Measurements from ENCODE around the gene MEIKIN. TPM values are rescaled to one million over a fixed set of nuclear protein-coding genes. Genes with fewer than 3 reads are reported as not detected.
"Not testable (repeated sequence)": the region's sequence is repeated elsewhere in the genome, so short reads cannot be mapped to it uniquely, and the experiment has no call there.

MEIKIN gene
- total RNA-seq, 4 donors from 2014 or later = not detected

- no peaks in the 10 kb centered on the region for H3K9me3 ChIP-seq
- no peaks in the 10 kb centered on the region for H3K36me3 ChIP-seq
- H3K4me3 ChIP-seq (replicated peaks in 1 of 3) = no peak overlapping the region
- TF ChIP-seq POLR2A (IDR thresholded peaks at IDR 0.05) = no peak
- TF ChIP-seq CTCF (IDR thresholded peaks at IDR 0.05) = no peak
- DNase-seq = no peak
- no peaks in the 10 kb centered on the region for H3K4me1 ChIP-seq
- 63 to 76% methylated on average over 3 of the region's 3 CpGs for WGBS, 2 donors
- no peak overlapping the region for H3K27ac ChIP-seq
- intact Hi-C loops (cut with DNase I) = no loop called here
- H3K27me3 ChIP-seq = no peaks in the 10 kb centered on the region
Measured at GRCh38 chr5:131913603-131914002, 31.9 kb downstream of the MEIKIN start.

GRCh38 chr5:131906668-131907067, 38.8 kb downstream of the MEIKIN start:
- no peak for DNase-seq
- intact Hi-C loops (cut with DNase I) = no loop called here
- Histone ChIP-seq H3K4me3 (replicated peaks in 1 of 3) (no peak overlapping the region), H3K27ac (no peak overlapping the region), H3K36me3 (no peaks in the 10 kb centered on the region), H3K4me1 (no peaks in the 10 kb centered on the region), H3K9me3 (no peaks in the 10 kb centered on the region), H3K27me3 (no peaks in the 10 kb centered on the region)
- TF ChIP-seq POLR2A (IDR thresholded peaks at IDR 0.05) (no peak), CTCF (IDR thresholded peaks at IDR 0.05) (no peak)
- 77 to 82% methylated on average over 2 of the region's 2 CpGs for WGBS, 2 donors

- H3K4me3 ChIP-seq (replicated peaks in 1 of 3); DNase-seq; H3K4me1 ChIP-seq; H3K36me3 ChIP-seq; H3K27me3 ChIP-seq; H3K9me3 ChIP-seq; H3K27ac ChIP-seq; intact Hi-C loops (cut with DNase I): not testable (repeated sequence)
- WGBS, 2 donors = 72 to 84% methylated on average over 1 of the region's 1 CpG
Measured at GRCh38 chr5:131902266-131902665, 43.2 kb downstream of the MEIKIN start.

- Histone ChIP-seq H3K36me3 (no peaks in the 10 kb centered on the region), H3K27me3 (no peaks in the 10 kb centered on the region), H3K27ac (no peak overlapping the region), H3K4me1 (no peaks in the 10 kb centered on the region), H3K4me3 (replicated peaks in 1 of 3) (no peak overlapping the region), H3K9me3 (no peaks in the 10 kb centered on the region)
- no peak for TF ChIP-seq POLR2A (IDR thresholded peaks at IDR 0.05)
- no peak for TF ChIP-seq CTCF (IDR thresholded peaks at IDR 0.05)
- intact Hi-C loops (cut with DNase I) = no loop called here
- DNase-seq = no peak
Measured at GRCh38 chr5:131899686-131900085, 45.8 kb downstream of the MEIKIN start.

- no peak for TF ChIP-seq CTCF (IDR thresholded peaks at IDR 0.05)
- no peaks in the 10 kb centered on the region for H3K9me3 ChIP-seq
- no peak overlapping the region for H3K27ac ChIP-seq
- no peak overlapping the region for H3K4me3 ChIP-seq (replicated peaks in 1 of 3)
- WGBS, 2 donors = 13 to 29% methylated on average over 5 of the region's 5 CpGs
- no peaks in the 10 kb centered on the region for H3K27me3 ChIP-seq
- H3K4me1 ChIP-seq = no peaks in the 10 kb centered on the region
- no peak for DNase-seq
- intact Hi-C loops (cut with DNase I) = no loop called here
- H3K36me3 ChIP-seq = no peaks in the 10 kb centered on the region
Measured at GRCh38 chr5:131883984-131884383, 61.5 kb downstream of the MEIKIN start.

- no peaks in the 10 kb centered on the region for H3K36me3 ChIP-seq
- no peak overlapping the region for H3K27ac ChIP-seq
- no peak for TF ChIP-seq POLR2A (IDR thresholded peaks at IDR 0.05)
- TF ChIP-seq CTCF (IDR thresholded peaks at IDR 0.05) = no peak
- WGBS, 2 donors = 89 to 90% methylated on average over 5 of the region's 5 CpGs
- no peaks in the 10 kb centered on the region for H3K9me3 ChIP-seq
- intact Hi-C loops (cut with DNase I) = no loop called here
- no peaks in the 10 kb centered on the region for H3K27me3 ChIP-seq
- no peak for DNase-seq
- no peaks in the 10 kb centered on the region for H3K4me1 ChIP-seq
- H3K4me3 ChIP-seq (replicated peaks in 1 of 3) = no peak overlapping the region
Measured at GRCh38 chr5:131879705-131880104, 65.8 kb downstream of the MEIKIN start.
